ENCODE results near the gene PRODH2.

PRODH2 gene

GRCh38 chr19:35812220-35813042 lies at the start of gene PRODH2:
PRODH2 (minus strand) TSS chr19:35812845; CDS start chr19:35812805, 40 bp downstream.
- H3K4me3 ChIP-seq (ENCODE audit: low read depth, low read length): no peak within 1 kb of the TSS
- no peak for TF ChIP-seq CTCF (IDR thresholded peaks at IDR 0.05; ENCODE audit: low read depth, low read length)

GRCh38 chr19:35861640-35862160 lies 49.1 kb upstream of the PRODH2 start:
- H3K4me3 ChIP-seq (ENCODE audit: low read depth, low read length): no peak overlapping the region
- no peak for TF ChIP-seq CTCF (IDR thresholded peaks at IDR 0.05; ENCODE audit: low read depth, low read length)

GRCh38 chr19:35860818-35861639 lies 48.4 kb upstream of the PRODH2 start:
- no peak for TF ChIP-seq CTCF (IDR thresholded peaks at IDR 0.05; ENCODE audit: low read depth, low read length)
- H3K4me3 ChIP-seq (ENCODE audit: low read depth, low read length): no peak overlapping the region

GRCh38 chr19:35860436-35860817 lies 47.8 kb upstream of the PRODH2 start:
- no peak overlapping the region for H3K4me3 ChIP-seq (ENCODE audit: low read depth, low read length)
- TF ChIP-seq CTCF (IDR thresholded peaks at IDR 0.05; ENCODE audit: low read depth, low read length): no peak

GRCh38 chr19:35859414-35859813 lies 46.8 kb upstream of the PRODH2 start:
- no peak for TF ChIP-seq CTCF (IDR thresholded peaks at IDR 0.05; ENCODE audit: low read depth, low read length)
- no peak overlapping the region for H3K4me3 ChIP-seq (ENCODE audit: low read depth, low read length)

GRCh38 chr19:35858311-35858710 lies 45.7 kb upstream of the PRODH2 start:
- no peak for TF ChIP-seq CTCF (IDR thresholded peaks at IDR 0.05; ENCODE audit: low read depth, low read length)

More at GRCh38 chr19:35858311-35858710, 45.7 kb upstream of the PRODH2 start:
- no peak overlapping the region for H3K4me3 ChIP-seq (ENCODE audit: low read depth, low read length)

Data from WI38 (cell line).